GM23338 (cell line): ENCODE results near the gene FHIT.

ENCODE experiments used
- CREB1 ChIP-seq: fragments of 250-450 bp; sonication (Bioruptor Pico); IDR thresholded peaks from 2 replicates; pipeline ENCODE4 v1.5.0; 2020; ENCODE audit warnings: low read depth, mild to moderate bottlenecking, moderate library complexity
- CTCF ChIP-seq, 2 experiments: fragments of 200-600 bp in 1 of 2; sonication (generic) in 1 of 2; conservative IDR thresholded peaks; 2 replicates each; pipeline versions ENCODE4 v1.5.1 to v1.6.1; 2016 to 2017; ENCODE audit warnings: antibody characterized with exemption in 2 of 2, low read depth in 2 of 2, mild to moderate bottlenecking in 2 of 2, moderate library complexity in 1 of 2
- EZH2 ChIP-seq: fragments of 200-600 bp; sonication (generic); IDR thresholded peaks from one replicate; pipeline ENCODE4 v1.8.0; 2017; ENCODE audit warnings: antibody characterized with exemption, mild to moderate bottlenecking, low read depth; ENCODE audit not compliant: unreplicated experiment
- EZH2phosphoT487 ChIP-seq: fragments of 200-600 bp; sonication (generic); IDR thresholded peaks from one replicate; pipeline ENCODE4 v1.8.1; 2018; ENCODE audit warnings: antibody characterized with exemption; ENCODE audit not compliant: unreplicated experiment
- NANOG ChIP-seq: IDR thresholded peaks from 2 replicates; pipeline ENCODE4 v1.6.1; 2016; ENCODE audit warnings: antibody characterized with exemption, borderline replicate concordance
- POLR2AphosphoS5 ChIP-seq: IDR thresholded peaks from 2 replicates; pipeline ENCODE4 v1.6.1; 2016; ENCODE audit warnings: antibody characterized with exemption, low read depth
- REST ChIP-seq: IDR thresholded peaks from one replicate; pipeline ENCODE4 v1.6.1; 2018; ENCODE audit warnings: antibody characterized with exemption; ENCODE audit not compliant: unreplicated experiment
- STAT1 ChIP-seq: IDR thresholded peaks from one replicate; pipeline ENCODE4 v1.6.1; 2016; ENCODE audit warnings: antibody characterized with exemption; ENCODE audit not compliant: unreplicated experiment
- ZNF331 ChIP-seq: fragments of 250-450 bp; sonication (Bioruptor Pico); IDR thresholded peaks from 2 replicates; pipeline ENCODE4 v1.5.0; 2020; ENCODE audit warnings: low read depth, mild to moderate bottlenecking, moderate library complexity
- TF ChIP-seq, protein P1 (sequence below): IDR thresholded peaks from 2 replicates; pipeline ENCODE4 v1.6.1; 2016; ENCODE audit warnings: antibody characterized with exemption

- TF ChIP-seq CTCF (conservative IDR thresholded peaks at IDR 0.05; ENCODE audit: low read depth in 2 of 2) (no peak), POLR2AphosphoS5 (no peak), EZH2phosphoT487 (no peak), EZH2 (no peak), CREB1 (CRISPR knock-in tag) (no peak), ZNF331 (CRISPR knock-in tag) (no peak), NANOG (no peak), REST (no peak), STAT1 (no peak)
- TF ChIP-seq, protein P1, sequence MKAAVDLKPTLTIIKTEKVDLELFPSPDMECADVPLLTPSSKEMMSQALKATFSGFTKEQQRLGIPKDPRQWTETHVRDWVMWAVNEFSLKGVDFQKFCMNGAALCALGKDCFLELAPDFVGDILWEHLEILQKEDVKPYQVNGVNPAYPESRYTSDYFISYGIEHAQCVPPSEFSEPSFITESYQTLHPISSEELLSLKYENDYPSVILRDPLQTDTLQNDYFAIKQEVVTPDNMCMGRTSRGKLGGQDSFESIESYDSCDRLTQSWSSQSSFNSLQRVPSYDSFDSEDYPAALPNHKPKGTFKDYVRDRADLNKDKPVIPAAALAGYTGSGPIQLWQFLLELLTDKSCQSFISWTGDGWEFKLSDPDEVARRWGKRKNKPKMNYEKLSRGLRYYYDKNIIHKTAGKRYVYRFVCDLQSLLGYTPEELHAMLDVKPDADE, result no peak
Observed at GRCh38 chr3:61051666-61052065, 199.6 kb downstream of the FHIT start.
